IMR-90 (cell line): Measurements from ENCODE around the gene PLCL1. TPM values are rescaled to one million over a fixed set of nuclear protein-coding genes. Genes with fewer than 3 reads are reported as not detected.

Experiments used
- ATAC-seq: fragments of 200-7000 bp; cut with Tn5 transposase; 2 replicates; pipeline ENCODE4 v1.9.1; 2020; ENCODE audit warnings: low read depth, mild to moderate bottlenecking, moderate library complexity
- BruUV-seq: library from RNA; stranded (reverse); fragments of 400-500 nt; replicated peaks from 2 replicates; lab custom pipeline; 2021; lab: Mats Ljungman, UMichigan
- CTCF ChIA-PET: fragments of 300-600 bp; formaldehyde crosslinking; extraction: SDS; loops from one replicate; lab custom pipeline; 2021; ENCODE audit warnings: antibody characterized with exemption; lab: Yijun Ruan, JAX
- POLR2A ChIA-PET: fragments of 300-600 bp; sonication (Branson Sonifier 250); formaldehyde crosslinking; loops from one replicate; lab custom pipeline; 2022; ENCODE audit warnings: antibody characterized with exemption; ENCODE audit not compliant: unreplicated experiment; lab: Charles Lee
- DNase-seq: peaks from one replicate; pipeline ENCODE4 v3.0.0; 2013
- H2AFZ ChIP-seq: replicated peaks from 2 replicates; pipeline ENCODE3; 2013; ENCODE audit warnings: low read length, mild to moderate bottlenecking; ENCODE audit not compliant: poor library complexity
- H2AK5ac ChIP-seq: 2 replicates; pipeline ENCODE4 v1.6.1; 2013; ENCODE audit warnings: low read depth, low read length, inconsistent platforms
- H2AK9ac ChIP-seq: replicated peaks from 2 replicates; pipeline ENCODE3; 2013; ENCODE audit warnings: mild to moderate bottlenecking, low read depth, low read length, moderate library complexity; ENCODE audit not compliant: poor library complexity
- H2BK120ac ChIP-seq: 2 replicates; pipeline ENCODE4 v1.6.1; 2013; ENCODE audit warnings: low read depth, low read length, inconsistent platforms
- H2BK15ac ChIP-seq: 3 replicates; pipeline ENCODE4 v1.6.1; 2013; ENCODE audit warnings: low read depth, low read length, inconsistent platforms
- H2BK20ac ChIP-seq: 2 replicates; pipeline ENCODE4 v1.6.1; 2013; ENCODE audit warnings: low read depth, mild to moderate bottlenecking, inconsistent platforms, low read length, moderate library complexity
- H2BK5ac ChIP-seq: 2 replicates; pipeline ENCODE4 v1.6.1; 2013; ENCODE audit warnings: mild to moderate bottlenecking, low read depth, low read length, inconsistent platforms; ENCODE audit not compliant: poor library complexity, severe bottlenecking
- H3K14ac ChIP-seq: replicated peaks from 2 replicates; pipeline ENCODE4 v1.6.1; 2013; ENCODE audit warnings: low read depth, low read length, inconsistent platforms
- H3K18ac ChIP-seq: 2 replicates; pipeline ENCODE4 v1.6.1; 2013; ENCODE audit warnings: low read depth, low read length, control low read depth
- H3K23ac ChIP-seq: 2 replicates; pipeline ENCODE4 v1.6.1; 2013; ENCODE audit warnings: low read depth, low read length, inconsistent platforms
- H3K27ac ChIP-seq: 2 replicates; pipeline ENCODE4 v1.5.1; 2013; ENCODE audit warnings: mild to moderate bottlenecking, control low read depth, low read length; ENCODE audit not compliant: insufficient read depth
- H3K27me3 ChIP-seq: 2 replicates; pipeline ENCODE4 v1.6.1; 2013; ENCODE audit warnings: low read length; ENCODE audit not compliant: control insufficient read depth, insufficient read depth
- H3K36me3 ChIP-seq: 2 replicates; pipeline ENCODE4 v1.6.1; 2013; ENCODE audit warnings: low read length, mixed read lengths; ENCODE audit not compliant: control insufficient read depth, insufficient read depth
- H3K4ac ChIP-seq: 2 replicates; pipeline ENCODE4 v1.6.1; 2013; ENCODE audit warnings: low read depth, low read length, inconsistent platforms
- H3K4me1 ChIP-seq: 2 replicates; pipeline ENCODE4 v1.6.1; 2013; ENCODE audit warnings: low read length, mixed read lengths; ENCODE audit not compliant: control insufficient read depth, insufficient read depth
- H3K4me2 ChIP-seq: 2 replicates; pipeline ENCODE4 v1.6.1; 2013; ENCODE audit warnings: low read depth, mild to moderate bottlenecking, control low read depth, low read length, moderate library complexity
- H3K4me3 ChIP-seq: 2 replicates; pipeline ENCODE4 v1.5.1; 2013; ENCODE audit warnings: low read depth, mild to moderate bottlenecking, control low read depth, low read length, moderate library complexity; ENCODE audit not compliant: insufficient read depth
- H3K56ac ChIP-seq: 2 replicates; pipeline ENCODE4 v1.6.1; 2013; ENCODE audit warnings: low read length, inconsistent platforms; ENCODE audit not compliant: insufficient read depth; ENCODE audit errors: extremely low read depth
- H3K79me1 ChIP-seq, 2 experiments: 2 replicates each; pipeline ENCODE4 v1.6.1; 2013; ENCODE audit warnings: low read length in 2 of 2, inconsistent platforms in 1 of 2, low read depth in 1 of 2
- H3K9ac ChIP-seq: 2 replicates; pipeline ENCODE4 v1.6.1; 2013; ENCODE audit warnings: low read depth, low read length, control low read depth
- H3K9me1 ChIP-seq: 2 replicates; pipeline ENCODE4 v1.6.1; 2013; ENCODE audit warnings: low read length, inconsistent platforms; ENCODE audit not compliant: insufficient read depth
- H3K9me3 ChIP-seq: 2 replicates; pipeline ENCODE4 v1.6.1; 2013; ENCODE audit warnings: low read length; ENCODE audit not compliant: control insufficient read depth, insufficient read depth
- H4K20me1 ChIP-seq: 2 replicates; pipeline ENCODE4 v1.6.1; 2013; ENCODE audit warnings: low read length, inconsistent platforms; ENCODE audit not compliant: insufficient read depth
- H4K5ac ChIP-seq: 2 replicates; pipeline ENCODE4 v1.6.1; 2013; ENCODE audit warnings: mild to moderate bottlenecking, low read depth, low read length, control low read depth
- H4K8ac ChIP-seq, 2 experiments: 2 replicates each; pipeline ENCODE4 v1.6.1; 2013; ENCODE audit warnings: low read depth in 2 of 2, low read length in 2 of 2, control low read depth in 1 of 2, inconsistent platforms in 1 of 2
- H4K91ac ChIP-seq: 2 replicates; pipeline ENCODE4 v1.6.1; 2013; ENCODE audit warnings: low read depth, low read length, inconsistent platforms; ENCODE audit not compliant: insufficient read depth
- CHD1 ChIP-seq: IDR thresholded peaks from 2 replicates; pipeline ENCODE4 v1.6.1; 2012; ENCODE audit warnings: low read depth, low read length, improper control_type of control experiment
- FOS ChIP-seq: fragments of 150-350 bp; IDR thresholded peaks from 2 replicates; pipeline ENCODE4 v1.6.1; 2016; ENCODE audit warnings: low read depth, low read length
- MAZ ChIP-seq: IDR thresholded peaks from 2 replicates; pipeline ENCODE4 v1.6.1; 2012; ENCODE audit warnings: low read depth, mild to moderate bottlenecking, low read length, improper control_type of control experiment, moderate library complexity, borderline replicate concordance
- POLR2A ChIP-seq: IDR thresholded peaks from 2 replicates; pipeline ENCODE4 v1.6.1; 2012; ENCODE audit warnings: mild to moderate bottlenecking, low read depth, low read length
- RAD21 ChIP-seq: IDR thresholded peaks from 2 replicates; pipeline ENCODE4 v1.6.1; 2012; ENCODE audit warnings: low read length, improper control_type of control experiment
- RCOR1 ChIP-seq: IDR thresholded peaks from 2 replicates; pipeline ENCODE4 v1.6.1; 2012; ENCODE audit warnings: mild to moderate bottlenecking, low read length, improper control_type of control experiment; ENCODE audit not compliant: insufficient replicate concordance
- RFX5 ChIP-seq: IDR thresholded peaks from 2 replicates; pipeline ENCODE4 v1.8.0; 2012; ENCODE audit warnings: low read depth, mild to moderate bottlenecking, low read length, moderate library complexity
- SMC3 ChIP-seq: fragments of 150-350 bp; IDR thresholded peaks from 2 replicates; pipeline ENCODE4 v1.6.1; 2016; ENCODE audit warnings: low read depth, mild to moderate bottlenecking, antibody characterized with exemption, low read length, moderate library complexity
- WGBS, 2 experiments: methylation state at CpG; one replicate each; pipeline versions ENCODE4 v1.1.5 to v1.1.7; 2013; ENCODE audit warnings: missing lambda C conversion rate in 2 of 2; ENCODE audit not compliant: insufficient read length in 1 of 2; ENCODE audit errors: extremely low coverage in 2 of 2; 5-methylcytosine and 5-hydroxymethylcytosine counted together
- dilution Hi-C: fragments of 300-500 bp; cut with HindIII; formaldehyde crosslinking; loops from one replicate; pipeline ENCODE4 v1.14.3; 2018; ENCODE audit warnings: low sequenced_read_pairs; ENCODE audit not compliant: unreplicated experiment
- in situ Hi-C: fragments of 300-500 bp; cut with MboI; formaldehyde crosslinking; loops from 3 replicates; pipeline ENCODE4 v1.14.3; 2019; ENCODE audit warnings: low sequenced_read_pairs, inconsistent platforms, mixed read lengths
- intact Hi-C: fragments of 100-400 bp; cut with micrococcal nuclease; formaldehyde crosslinking; loops from 2 replicates; pipeline ENCODE4 v1.10.0; 2022
- polyA plus RNA-seq, 3 experiments: library from polyadenylated mRNA; depleted of rRNA; stranded (reverse); fragments of >200 nt; gene quantifications; 2 replicates each; pipeline ENCODE4 v1.2.3, GENCODE V29; 2012; ENCODE audit warnings: low replicate concordance in 1 of 3
- total RNA-seq: library from RNA; depleted of rRNA; stranded (reverse); fragments of >200 nt; gene quantifications from 2 replicates; pipeline ENCODE4 v1.2.3, GENCODE V29; 2012
- TF ChIP-seq, protein P1 (sequence below): fragments of 150-350 bp; IDR thresholded peaks from 2 replicates; pipeline ENCODE4 v1.6.1; 2017; ENCODE audit warnings: mild to moderate bottlenecking, antibody characterized with exemption, low read length, low read depth

The PLCL1 gene
- total and polyA plus RNA-seq, 2 of the 4 experiments (the other 2 are of a cell fraction) = 0.14 to 0.18 TPM

DNA sequence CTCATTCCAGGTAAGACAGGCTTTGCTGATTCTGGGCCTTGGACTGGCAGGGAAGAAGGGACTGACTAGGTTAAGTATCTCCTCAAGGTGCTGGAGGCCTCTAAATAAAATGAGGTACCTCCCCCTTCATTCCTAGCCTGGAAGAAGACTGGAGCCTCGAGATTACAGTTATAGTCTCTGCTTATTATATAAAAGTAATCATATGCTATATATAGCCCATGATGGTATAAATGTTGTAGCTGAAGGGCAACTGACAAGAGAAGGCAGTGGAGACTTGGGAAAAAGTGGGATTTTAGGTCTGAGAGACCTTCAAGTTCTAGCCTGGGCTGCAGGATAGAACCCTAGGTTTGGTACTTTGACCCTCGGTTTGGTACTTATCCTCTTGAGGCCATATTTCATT is 248.3 kb downstream of the PLCL1 start:
- Histone ChIP-seq H3K9ac (no peak overlapping the region), H3K4me3 (no peak overlapping the region), H3K79me1 (no peaks in the 10 kb centered on the region), H3K27ac (no peak overlapping the region), H3K4me1 (no peaks in the 10 kb centered on the region), H2AK5ac (no peak overlapping the region), H2AK9ac (no peak overlapping the region), H3K56ac (no peak overlapping the region), H3K14ac (no peak overlapping the region), H3K36me3 (no peaks in the 10 kb centered on the region), H3K4me2 (no peak overlapping the region), H4K5ac (no peak overlapping the region), H3K27me3 (no peaks in the 10 kb centered on the region), H3K18ac (no peak overlapping the region), H3K9me1 (no peaks in the 10 kb centered on the region), H3K23ac (no peak overlapping the region), H3K4ac (no peak overlapping the region), H4K91ac (no peak overlapping the region), H2AFZ (no peak overlapping the region), H2BK120ac (no peak overlapping the region), H4K8ac (no peak overlapping the region), H2BK15ac (no peak overlapping the region), H4K20me1 (no peaks in the 10 kb centered on the region), H2BK5ac (no peak overlapping the region), H3K9me3 (no peaks in the 10 kb centered on the region), H2BK20ac (no peak overlapping the region)
- no TSS peak for BruUV-seq
- DNase-seq (no peak), ATAC-seq (no peak)
- ChIA-PET CTCF (interaction anchor here (0.5 kb wide), 1 partner anchor 216 kb away, joined by 3 read pairs; no protein-coding TSS in a partner anchor), POLR2A (no interaction called here)
- WGBS, 2 experiments = no CpG with 5 or more reads among the region's 2 CpGs
- dilution Hi-C loops = no loop called here
- TF ChIP-seq RAD21 (no peak), MAZ (no peak), RCOR1 (no peak), SMC3 (no peak), RFX5 (no peak), CHD1 (no peak), POLR2A (no peak), FOS (no peak)
- TF ChIP-seq, protein P1, sequence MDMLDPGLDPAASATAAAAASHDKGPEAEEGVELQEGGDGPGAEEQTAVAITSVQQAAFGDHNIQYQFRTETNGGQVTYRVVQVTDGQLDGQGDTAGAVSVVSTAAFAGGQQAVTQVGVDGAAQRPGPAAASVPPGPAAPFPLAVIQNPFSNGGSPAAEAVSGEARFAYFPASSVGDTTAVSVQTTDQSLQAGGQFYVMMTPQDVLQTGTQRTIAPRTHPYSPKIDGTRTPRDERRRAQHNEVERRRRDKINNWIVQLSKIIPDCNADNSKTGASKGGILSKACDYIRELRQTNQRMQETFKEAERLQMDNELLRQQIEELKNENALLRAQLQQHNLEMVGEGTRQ = no peak
- in situ Hi-C loops = loop anchor here (10.0 kb wide), 1 partner anchor 248 kb away; the partner anchor contains the start of gene PLCL1
- intact Hi-C loops = no loop called here
